Transverse colon (tissue), 4 donors: ENCODE data around the gene DAO.
A peak's percentile ranks its signal among the peaks of the same experiment; 100 is the strongest.

Experiments used
- EP300 ChIP-seq: sonication (generic); formaldehyde crosslinking; IDR thresholded peaks from one replicate; pipeline ENCODE4 v1.6.1; 2017; ENCODE audit warnings: antibody characterized with exemption, low read depth
- POLR2A ChIP-seq: fragments of 450-650 bp; IDR thresholded peaks from one replicate; pipeline ENCODE4 v1.6.1; 2016; ENCODE audit warnings: antibody characterized with exemption, mild to moderate bottlenecking, moderate library complexity
- POLR2AphosphoS5 ChIP-seq, 3 donors: sonication (generic); formaldehyde crosslinking; IDR thresholded peaks; one replicate each; pipeline ENCODE4 v1.6.1; 2016; ENCODE audit warnings: antibody characterized with exemption in 3 of 3
- TF ChIP-seq, protein P1 (sequence below), 5 experiments: fragments of 200-600 bp in 3 of 5; fragments of 450-650 bp in 2 of 5; sonication (generic) in 3 of 5; IDR thresholded peaks; 1 replicate in 2 of 5; 2 replicates in 3 of 5; pipeline ENCODE4 v1.5.1; 2016 to 2017; ENCODE audit warnings: antibody characterized with exemption in 5 of 5, inconsistent platforms in 3 of 5, mild to moderate bottlenecking in 2 of 5, moderate library complexity in 1 of 5

GRCh38 chr12:108832730-108833354 is 47.0 kb upstream of the DAO start:
- TF ChIP-seq, protein P1, sequence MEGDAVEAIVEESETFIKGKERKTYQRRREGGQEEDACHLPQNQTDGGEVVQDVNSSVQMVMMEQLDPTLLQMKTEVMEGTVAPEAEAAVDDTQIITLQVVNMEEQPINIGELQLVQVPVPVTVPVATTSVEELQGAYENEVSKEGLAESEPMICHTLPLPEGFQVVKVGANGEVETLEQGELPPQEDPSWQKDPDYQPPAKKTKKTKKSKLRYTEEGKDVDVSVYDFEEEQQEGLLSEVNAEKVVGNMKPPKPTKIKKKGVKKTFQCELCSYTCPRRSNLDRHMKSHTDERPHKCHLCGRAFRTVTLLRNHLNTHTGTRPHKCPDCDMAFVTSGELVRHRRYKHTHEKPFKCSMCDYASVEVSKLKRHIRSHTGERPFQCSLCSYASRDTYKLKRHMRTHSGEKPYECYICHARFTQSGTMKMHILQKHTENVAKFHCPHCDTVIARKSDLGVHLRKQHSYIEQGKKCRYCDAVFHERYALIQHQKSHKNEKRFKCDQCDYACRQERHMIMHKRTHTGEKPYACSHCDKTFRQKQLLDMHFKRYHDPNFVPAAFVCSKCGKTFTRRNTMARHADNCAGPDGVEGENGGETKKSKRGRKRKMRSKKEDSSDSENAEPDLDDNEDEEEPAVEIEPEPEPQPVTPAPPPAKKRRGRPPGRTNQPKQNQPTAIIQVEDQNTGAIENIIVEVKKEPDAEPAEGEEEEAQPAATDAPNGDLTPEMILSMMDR (IDR thresholded peaks at IDR 0.05) = no peak
- TF ChIP-seq POLR2A (no peak), EP300 (no peak), POLR2AphosphoS5 (IDR thresholded peaks at IDR 0.05) (peak in 1 of 3 donors; percentile 34)
